GM18868 (cell line): ENCODE results near the gene HNF1B.

ENCODE experiments used
- ATAC-seq: cut with Tn5 transposase; IDR thresholded peaks from one replicate; pipeline ENCODE4 v1.9.1; 2021; ENCODE audit warnings: mild to moderate bottlenecking, moderate library complexity; ENCODE audit not compliant: unreplicated experiment

HNF1B gene

GRCh38 chr17:37762666-37763065 lies 17.8 kb upstream of the HNF1B start:
- no peak for ATAC-seq

GRCh38 chr17:37761961-37762360 lies 17.1 kb upstream of the HNF1B start:
- ATAC-seq: no peak

DNA sequence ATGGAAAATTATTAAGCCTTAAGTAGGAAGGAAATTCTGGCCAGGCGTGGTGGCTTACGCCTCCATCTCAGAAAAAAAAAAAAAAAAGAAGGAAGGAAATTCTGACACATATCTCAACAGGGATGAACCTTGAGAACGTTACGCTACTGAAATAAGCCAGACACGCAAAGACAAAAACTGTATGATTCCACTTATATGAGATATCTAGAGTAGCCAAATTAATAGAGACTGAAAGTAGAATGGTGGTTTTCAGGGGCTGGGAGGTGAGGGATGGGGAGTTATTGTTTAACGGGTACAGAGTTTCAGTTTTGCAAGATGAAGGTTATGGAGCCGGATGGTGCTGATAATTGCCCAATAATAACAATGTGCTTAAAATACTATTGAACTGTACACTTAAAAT lies 16.2 kb upstream of the HNF1B start:
- no peak for ATAC-seq

GRCh38 chr17:37759014-37759637 lies 14.3 kb upstream of the HNF1B start:
- ATAC-seq: no peak

GRCh38 chr17:37756051-37756450 lies 11.2 kb upstream of the HNF1B start:
- no peak for ATAC-seq

DNA sequence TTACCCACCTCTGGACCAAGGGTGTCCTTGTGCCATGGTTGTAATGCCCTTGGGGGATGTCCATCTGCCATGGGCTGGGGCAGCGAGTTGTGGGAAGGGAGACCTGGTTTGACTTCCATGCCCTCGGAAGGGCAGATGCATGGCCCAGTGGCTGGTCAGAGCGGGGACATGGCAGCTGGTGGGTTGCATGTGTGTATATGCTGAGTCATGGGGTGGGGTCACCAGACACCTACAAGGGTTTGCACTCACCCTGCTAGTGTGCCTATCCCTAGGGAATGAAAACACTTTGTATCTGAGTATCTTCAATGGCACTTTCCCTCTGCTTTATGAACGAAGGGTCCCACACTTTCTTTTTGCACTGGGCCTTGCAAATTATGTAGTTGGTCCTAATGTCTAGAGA lies 10.6 kb upstream of the HNF1B start:
- no peak for ATAC-seq

GRCh38 chr17:37754363-37754762 lies 9.5 kb upstream of the HNF1B start:
- no peak for ATAC-seq

- no peak for ATAC-seq
Measured at GRCh38 chr17:37752482-37752881, 7.6 kb upstream of the HNF1B start.

GRCh38 chr17:37750768-37751475 lies 6.1 kb upstream of the HNF1B start:
- ATAC-seq: no peak

GRCh38 chr17:37750292-37750691 lies 5.4 kb upstream of the HNF1B start:
- ATAC-seq: no peak

DNA sequence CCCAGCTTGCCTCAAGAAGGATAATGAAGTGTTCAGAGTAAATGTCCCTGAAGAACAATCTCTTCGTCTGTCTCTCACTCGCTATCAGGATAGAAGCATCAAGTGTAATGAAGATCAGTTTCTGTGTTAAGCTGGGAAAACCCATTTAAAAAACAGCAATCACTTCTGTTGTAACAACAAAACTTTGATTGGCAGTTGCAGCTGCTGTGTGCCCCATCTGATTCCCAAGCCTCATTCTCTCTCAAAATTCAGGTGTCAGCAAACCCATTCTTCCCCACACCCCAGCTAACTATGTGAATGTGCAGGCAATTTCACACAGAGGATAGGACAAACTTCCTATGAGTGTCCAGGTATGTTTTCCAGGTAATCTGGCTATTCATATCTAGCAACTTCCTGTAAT lies 2.4 kb upstream of the HNF1B start:
- no peak for ATAC-seq

- ATAC-seq: no peak
Measured at GRCh38 chr17:37746617-37747016, 1.8 kb upstream of the HNF1B start.

GRCh38 chr17:37745801-37746426 lies 1.1 kb upstream of the HNF1B start:
- ATAC-seq: no peak

- ATAC-seq: no peak
Measured at GRCh38 chr17:37744633-37744927, 279 bp downstream of the HNF1B start.

GRCh38 chr17:37743875-37744632 lies 805 bp downstream of the HNF1B start:
- no peak for ATAC-seq

DNA sequence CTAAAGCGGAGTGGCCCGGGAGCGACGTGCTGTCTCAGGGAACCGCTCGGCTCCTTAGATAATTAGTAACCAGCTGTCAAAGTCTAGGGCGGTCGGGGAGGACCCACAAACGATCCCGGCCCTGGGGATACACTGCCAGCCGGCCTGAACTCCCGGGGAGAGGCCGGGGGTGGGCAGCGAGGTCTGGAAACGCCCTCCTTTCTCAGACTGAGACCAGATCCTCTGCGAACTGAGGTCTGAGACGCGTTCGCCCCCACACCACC lies 1.3 kb downstream of the HNF1B start:
- no peak for ATAC-seq

- ATAC-seq: no peak
Measured at GRCh38 chr17:37742762-37743611, 1.9 kb downstream of the HNF1B start.

GRCh38 chr17:37742116-37742761 lies 2.6 kb downstream of the HNF1B start:
- ATAC-seq: no peak

GRCh38 chr17:37741341-37742115 lies 3.3 kb downstream of the HNF1B start:
- no peak for ATAC-seq

DNA sequence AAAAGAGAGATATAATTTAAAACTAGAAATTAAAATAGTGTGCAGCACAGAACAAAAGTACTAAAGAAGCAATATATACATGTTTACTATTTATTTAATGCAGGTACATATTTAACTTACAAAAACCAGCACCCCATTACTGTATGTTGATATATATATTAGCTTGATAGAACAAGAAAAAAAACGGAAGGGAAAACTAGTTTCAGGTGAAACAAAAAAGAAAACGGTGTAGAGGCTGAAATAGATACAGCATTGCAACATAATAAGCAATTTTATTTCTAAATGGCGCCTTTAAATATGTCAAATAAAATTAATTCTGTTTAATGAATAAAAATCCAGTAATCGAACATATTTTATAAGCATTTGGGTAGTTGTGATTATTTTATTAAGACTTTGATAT lies 3.9 kb downstream of the HNF1B start:
- no peak for ATAC-seq
